Measurements from ENCODE around the gene CEACAM16. TPM values are rescaled to one million over a fixed set of nuclear protein-coding genes. Genes with fewer than 3 reads are reported as not detected.

Gene CEACAM16
- total and polyA plus RNA-seq, 9 of the 15 experiments (the other 6 are each of a cell fraction or from before 2014, with no cell fraction given), result not detected

DNA sequence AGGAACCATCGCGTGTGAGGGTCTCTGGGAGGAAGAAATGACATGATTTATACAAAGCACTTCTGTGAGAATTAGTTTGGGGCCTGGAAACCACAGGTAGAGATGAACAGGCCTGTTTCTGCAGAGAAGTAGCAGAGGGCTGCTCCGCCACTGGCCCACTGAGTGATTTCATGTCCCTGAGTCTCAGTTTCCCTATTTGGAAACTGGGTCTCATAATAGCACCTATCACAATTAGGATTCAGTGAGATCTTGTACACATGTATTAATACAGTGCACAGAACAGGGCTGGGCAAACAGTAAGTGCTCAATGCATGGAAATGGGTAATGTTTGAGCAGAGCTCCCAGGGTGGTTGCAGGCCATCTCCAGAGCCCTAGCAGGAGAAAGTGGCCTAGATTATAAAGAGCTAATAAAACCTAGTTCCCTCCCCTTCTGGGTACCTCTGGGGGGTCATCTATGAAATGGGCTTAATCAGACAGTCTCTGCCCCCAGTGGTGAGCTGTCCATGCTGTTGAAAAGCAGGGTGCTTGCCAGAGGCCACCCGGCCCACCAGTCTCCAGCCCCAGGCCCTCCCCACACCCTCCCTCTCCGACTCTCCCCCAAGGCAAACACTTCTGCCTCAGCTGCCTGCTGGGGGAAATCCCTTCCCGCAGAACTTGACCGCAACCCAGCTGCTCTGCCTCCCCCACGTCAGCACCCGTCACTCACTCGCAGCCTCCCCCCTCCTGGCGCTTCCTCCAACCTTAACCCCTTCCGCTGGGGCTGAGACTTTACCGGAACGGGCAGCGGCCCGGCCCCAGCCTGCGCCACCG is 54.1 kb downstream of the CEACAM16 start (continued):
- no peak for TF ChIP-seq TSC22D4 (tag; IDR thresholded peaks at IDR 0.05)
- TF ChIP-seq U2AF1 (optimal IDR thresholded peaks at IDR 0.05; ENCODE audit: low read depth, low read length), result no peak
- TF ChIP-seq, protein P1, sequence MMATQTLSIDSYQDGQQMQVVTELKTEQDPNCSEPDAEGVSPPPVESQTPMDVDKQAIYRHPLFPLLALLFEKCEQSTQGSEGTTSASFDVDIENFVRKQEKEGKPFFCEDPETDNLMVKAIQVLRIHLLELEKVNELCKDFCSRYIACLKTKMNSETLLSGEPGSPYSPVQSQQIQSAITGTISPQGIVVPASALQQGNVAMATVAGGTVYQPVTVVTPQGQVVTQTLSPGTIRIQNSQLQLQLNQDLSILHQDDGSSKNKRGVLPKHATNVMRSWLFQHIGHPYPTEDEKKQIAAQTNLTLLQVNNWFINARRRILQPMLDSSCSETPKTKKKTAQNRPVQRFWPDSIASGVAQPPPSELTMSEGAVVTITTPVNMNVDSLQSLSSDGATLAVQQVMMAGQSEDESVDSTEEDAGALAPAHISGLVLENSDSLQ (IDR thresholded peaks at IDR 0.05), result peak; percentile 98
- peak; percentile 68; the same call in 1 of the 2 replicates for TF ChIP-seq CBX5 (IDR thresholded peaks at IDR 0.05; ENCODE audit: borderline replicate concordance, low read depth)
- TF ChIP-seq, protein P2, sequence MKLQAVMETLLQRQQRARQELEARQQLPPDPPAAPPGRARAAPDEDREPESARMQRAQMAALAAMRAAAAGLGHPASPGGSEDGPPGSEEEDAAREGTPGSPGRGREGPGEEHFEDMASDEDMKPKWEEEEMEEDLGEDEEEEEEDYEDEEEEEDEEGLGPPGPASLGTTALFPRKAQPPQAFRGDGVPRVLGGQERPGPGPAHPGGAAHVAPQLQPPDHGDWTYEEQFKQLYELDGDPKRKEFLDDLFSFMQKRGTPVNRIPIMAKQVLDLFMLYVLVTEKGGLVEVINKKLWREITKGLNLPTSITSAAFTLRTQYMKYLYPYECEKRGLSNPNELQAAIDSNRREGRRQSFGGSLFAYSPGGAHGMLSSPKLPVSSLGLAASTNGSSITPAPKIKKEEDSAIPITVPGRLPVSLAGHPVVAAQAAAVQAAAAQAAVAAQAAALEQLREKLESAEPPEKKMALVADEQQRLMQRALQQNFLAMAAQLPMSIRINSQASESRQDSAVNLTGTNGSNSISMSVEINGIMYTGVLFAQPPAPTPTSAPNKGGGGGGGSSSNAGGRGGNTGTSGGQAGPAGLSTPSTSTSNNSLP (IDR thresholded peaks at IDR 0.05; ENCODE audit: borderline replicate concordance, low read depth, low read length), result no peak
- TF ChIP-seq ZNF766 (CRISPR knock-in tag; conservative IDR thresholded peaks at IDR 0.05), result peak; percentile 63; the same call in 1 of the 2 replicates
- TF ChIP-seq, protein P3, sequence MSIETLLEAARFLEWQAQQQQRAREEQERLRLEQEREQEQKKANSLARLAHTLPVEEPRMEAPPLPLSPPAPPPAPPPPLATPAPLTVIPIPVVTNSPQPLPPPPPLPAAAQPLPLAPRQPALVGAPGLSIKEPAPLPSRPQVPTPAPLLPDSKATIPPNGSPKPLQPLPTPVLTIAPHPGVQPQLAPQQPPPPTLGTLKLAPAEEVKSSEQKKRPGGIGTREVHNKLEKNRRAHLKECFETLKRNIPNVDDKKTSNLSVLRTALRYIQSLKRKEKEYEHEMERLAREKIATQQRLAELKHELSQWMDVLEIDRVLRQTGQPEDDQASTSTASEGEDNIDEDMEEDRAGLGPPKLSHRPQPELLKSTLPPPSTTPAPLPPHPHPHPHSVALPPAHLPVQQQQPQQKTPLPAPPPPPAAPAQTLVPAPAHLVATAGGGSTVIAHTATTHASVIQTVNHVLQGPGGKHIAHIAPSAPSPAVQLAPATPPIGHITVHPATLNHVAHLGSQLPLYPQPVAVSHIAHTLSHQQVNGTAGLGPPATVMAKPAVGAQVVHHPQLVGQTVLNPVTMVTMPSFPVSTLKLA (conservative IDR thresholded peaks at IDR 0.05), result peak; percentile 49 to 87
- peak; percentile 60; the same call in 1 of the 2 replicates for TF ChIP-seq MEF2D (tag; conservative IDR thresholded peaks at IDR 0.05; ENCODE audit: low read depth)
- TF ChIP-seq SMARCE1 (IDR thresholded peaks at IDR 0.05), result peak; percentile 95
- 0 out of 2 replicates have a peak, but pooled peaks have one; percentile 34 for TF ChIP-seq ZNF431 (CRISPR knock-in tag; IDR thresholded peaks at IDR 0.05)
- TF ChIP-seq ZNF408 (CRISPR knock-in tag; IDR thresholded peaks at IDR 0.05; ENCODE audit: low read depth), result no peak
- peak; percentile 100 for TF ChIP-seq DACH1 (IDR thresholded peaks at IDR 0.05; ENCODE audit: partially characterized antibody)
- peak; percentile 95 for TF ChIP-seq ZBTB1 (CRISPR knock-in tag; IDR thresholded peaks at IDR 0.05; ENCODE audit: borderline replicate concordance, low read depth)
- peak; percentile 96 to 99 for TF ChIP-seq KDM1A (IDR thresholded peaks at IDR 0.05)
- TF ChIP-seq MBD2 (IDR thresholded peaks at IDR 0.05; ENCODE audit: borderline replicate concordance, low read depth), result peak; percentile 86
- peak; percentile 97 for TF ChIP-seq ETV1 (tag; conservative IDR thresholded peaks at IDR 0.05; ENCODE audit: low read depth)
- TF ChIP-seq SP1 (CRISPR knock-in tag; IDR thresholded peaks at IDR 0.05), result peak; percentile 28; the same call in 1 of the 2 replicates
- no peak for TF ChIP-seq ZC3H8 (IDR thresholded peaks at IDR 0.05)
- peak; percentile 71; the same call in 1 of the 2 replicates for TF ChIP-seq EP400 (IDR thresholded peaks at IDR 0.05)
- TF ChIP-seq, protein P4, sequence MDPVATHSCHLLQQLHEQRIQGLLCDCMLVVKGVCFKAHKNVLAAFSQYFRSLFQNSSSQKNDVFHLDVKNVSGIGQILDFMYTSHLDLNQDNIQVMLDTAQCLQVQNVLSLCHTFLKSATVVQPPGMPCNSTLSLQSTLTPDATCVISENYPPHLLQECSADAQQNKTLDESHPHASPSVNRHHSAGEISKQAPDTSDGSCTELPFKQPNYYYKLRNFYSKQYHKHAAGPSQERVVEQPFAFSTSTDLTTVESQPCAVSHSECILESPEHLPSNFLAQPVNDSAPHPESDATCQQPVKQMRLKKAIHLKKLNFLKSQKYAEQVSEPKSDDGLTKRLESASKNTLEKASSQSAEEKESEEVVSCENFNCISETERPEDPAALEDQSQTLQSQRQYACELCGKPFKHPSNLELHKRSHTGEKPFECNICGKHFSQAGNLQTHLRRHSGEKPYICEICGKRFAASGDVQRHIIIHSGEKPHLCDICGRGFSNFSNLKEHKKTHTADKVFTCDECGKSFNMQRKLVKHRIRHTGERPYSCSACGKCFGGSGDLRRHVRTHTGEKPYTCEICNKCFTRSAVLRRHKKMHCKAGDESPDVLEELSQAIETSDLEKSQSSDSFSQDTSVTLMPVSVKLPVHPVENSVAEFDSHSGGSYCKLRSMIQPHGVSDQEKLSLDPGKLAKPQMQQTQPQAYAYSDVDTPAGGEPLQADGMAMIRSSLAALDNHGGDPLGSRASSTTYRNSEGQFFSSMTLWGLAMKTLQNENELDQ (CRISPR knock-in tag; IDR thresholded peaks at IDR 0.05; ENCODE audit: borderline replicate concordance), result no peak
- TF ChIP-seq NRF1 (conservative IDR thresholded peaks at IDR 0.05 in 1 of 2, IDR thresholded peaks at IDR 0.05 in 1 of 2), result peak; percentile 24 to 40; a peak in 3 of 4 replicates
